ENCODE results near the gene RABGGTA. TPM values are rescaled to one million over a fixed set of nuclear protein-coding genes. Genes with fewer than 3 reads are reported as not detected.

The RABGGTA gene
- total and polyA plus RNA-seq, 2 donors (not counting 1 experiment from before 2014, with no cell fraction given) = 15.1 to 21.0 TPM

GRCh38 chr14:24232121-24232644, 39.2 kb downstream of the RABGGTA start, which contains the start of gene NEDD8:
Gene NEDD8, minus strand, starts transcription at chr14:24232367. Its CDS starts 100 bp downstream, at chr14:24232267.
- peak within 1 kb of the TSS; percentile 76 for H3K9ac ChIP-seq (ENCODE audit: insufficient read depth, low read length)
- peaks cover 12% of the 10 kb centered on the region for H3K36me3 ChIP-seq (ENCODE audit: control insufficient read depth, insufficient read depth, low read length)
- H3K9me3 ChIP-seq (ENCODE audit: control insufficient read depth, insufficient read depth, low read depth, low read length) = no peaks in the 10 kb centered on the region
- no peak for TF ChIP-seq CTCF (conservative IDR thresholded peaks at IDR 0.05 in 1 of 2, IDR thresholded peaks at IDR 0.05 in 1 of 2; ENCODE audit: low read depth in 1 of 2, low read length in 2 of 2)
- TF ChIP-seq EZH2 (IDR thresholded peaks at IDR 0.05; ENCODE audit: low read length, missing control alignments) = no peak
- H3K4me2 ChIP-seq (ENCODE audit: extremely low read depth, insufficient read depth, low read length) = peak within 1 kb of the TSS; percentile 100
- no peaks in the 10 kb centered on the region for H4K20me1 ChIP-seq (ENCODE audit: control insufficient read depth, extremely low read depth, insufficient read depth, low read length)
- no peaks in the 10 kb centered on the region for H3K27me3 ChIP-seq (ENCODE audit: control insufficient read depth, insufficient read depth, low read length)
- peak within 1 kb of the TSS; percentile 96 for H2AFZ ChIP-seq (ENCODE audit: low read length)
- H3K27ac ChIP-seq (ENCODE audit: insufficient read depth, low read length) = peak within 1 kb of the TSS; percentile 89
- DNase-seq (ENCODE audit: low read depth in 2 of 2) = peak; percentile 94 to 96
- peaks cover 64% of the 10 kb centered on the region for H3K79me2 ChIP-seq (ENCODE audit: control insufficient read depth, insufficient read depth, low read length)
- peaks cover 15% of the 10 kb centered on the region for H3K4me1 ChIP-seq (ENCODE audit: control insufficient read depth, extremely low read depth, insufficient read depth, low read length)
- peak within 1 kb of the TSS; percentile 66 to 82 (median 73) for H3K4me3 ChIP-seq (replicated peaks in 1 of 4; ENCODE audit: control extremely low read depth in 1 of 4, insufficient read depth in 1 of 4, low read depth in 3 of 4, low read length in 4 of 4)

- DNase-seq (ENCODE audit: low read depth in 2 of 2) = no peak
- Histone ChIP-seq H3K27ac (ENCODE audit: insufficient read depth, low read length) (peak overlapping the region; percentile 89), H3K4me2 (ENCODE audit: extremely low read depth, insufficient read depth, low read length) (peak overlapping the region; percentile 57), H3K4me1 (ENCODE audit: control insufficient read depth, extremely low read depth, insufficient read depth, low read length) (peaks cover 15% of the 10 kb centered on the region), H4K20me1 (ENCODE audit: control insufficient read depth, extremely low read depth, insufficient read depth, low read length) (no peaks in the 10 kb centered on the region), H3K9me3 (ENCODE audit: control insufficient read depth, insufficient read depth, low read depth, low read length) (no peaks in the 10 kb centered on the region), H3K27me3 (ENCODE audit: control insufficient read depth, insufficient read depth, low read length) (no peaks in the 10 kb centered on the region), H3K79me2 (ENCODE audit: control insufficient read depth, insufficient read depth, low read length) (peaks cover 70% of the 10 kb centered on the region), H3K4me3 (replicated peaks in 1 of 4; ENCODE audit: control extremely low read depth in 1 of 4, insufficient read depth in 1 of 4, low read depth in 3 of 4, low read length in 4 of 4) (peak overlapping the region; percentile 66 to 82 (median 73)), H2AFZ (ENCODE audit: low read length) (peak overlapping the region; percentile 89), H3K36me3 (ENCODE audit: control insufficient read depth, insufficient read depth, low read length) (peaks cover 6% of the 10 kb centered on the region), H3K9ac (ENCODE audit: insufficient read depth, low read length) (peak overlapping the region; percentile 76)
- TF ChIP-seq EZH2 (IDR thresholded peaks at IDR 0.05; ENCODE audit: low read length, missing control alignments) = no peak
- TF ChIP-seq CTCF (conservative IDR thresholded peaks at IDR 0.05 in 1 of 2, IDR thresholded peaks at IDR 0.05 in 1 of 2; ENCODE audit: low read depth in 1 of 2, low read length in 2 of 2) = no peak
These were observed 39.9 kb downstream of the RABGGTA start for GRCh38 chr14:24231263-24232120.

GRCh38 chr14:24228902-24229301, 42.5 kb downstream of the RABGGTA start:
- Histone ChIP-seq H3K9ac (ENCODE audit: insufficient read depth, low read length) (no peak overlapping the region), H3K4me2 (ENCODE audit: extremely low read depth, insufficient read depth, low read length) (no peak overlapping the region), H3K27me3 (ENCODE audit: control insufficient read depth, insufficient read depth, low read length) (no peaks in the 10 kb centered on the region), H3K9me3 (ENCODE audit: control insufficient read depth, insufficient read depth, low read depth, low read length) (no peaks in the 10 kb centered on the region), H3K4me3 (replicated peaks in 1 of 4; ENCODE audit: control extremely low read depth in 1 of 4, insufficient read depth in 1 of 4, low read depth in 3 of 4, low read length in 4 of 4) (no peak overlapping the region), H2AFZ (ENCODE audit: low read length) (no peak overlapping the region), H3K4me1 (ENCODE audit: control insufficient read depth, extremely low read depth, insufficient read depth, low read length) (peaks cover 14% of the 10 kb centered on the region), H3K36me3 (ENCODE audit: control insufficient read depth, insufficient read depth, low read length) (peaks cover 3% of the 10 kb centered on the region), H3K27ac (ENCODE audit: insufficient read depth, low read length) (no peak overlapping the region), H4K20me1 (ENCODE audit: control insufficient read depth, extremely low read depth, insufficient read depth, low read length) (no peaks in the 10 kb centered on the region), H3K79me2 (ENCODE audit: control insufficient read depth, insufficient read depth, low read length) (peaks cover 69% of the 10 kb centered on the region)
- no peak for DNase-seq (ENCODE audit: low read depth in 2 of 2)
- TF ChIP-seq EZH2 (IDR thresholded peaks at IDR 0.05; ENCODE audit: low read length, missing control alignments) = no peak
